ENCODE measurements around the gene DAZAP2.

GRCh38 chr12:51217968-51218606, 20.5 kb upstream of the DAZAP2 start, which contains the start of gene POU6F1:
- TF ChIP-seq CTCF (IDR thresholded peaks at IDR 0.05; ENCODE audit: borderline replicate concordance, extremely low read depth, low read length, poor library complexity, severe bottlenecking) (peak; percentile 69), EZH2 (IDR thresholded peaks at IDR 0.05; ENCODE audit: borderline replicate concordance, low read depth, low read length, severe bottlenecking) (no peak)

Data from DND-41 (cell line).